Femur (tissue), 1 donor: ENCODE measurements around the gene SLC15A2.

Experiments used
- DNase-seq: peaks from one replicate; pipeline ENCODE4 v3.0.0-alpha.2; 2017

The SLC15A2 gene

GRCh38 chr3:121988146-121988545 is 93.9 kb downstream of the SLC15A2 start:
- DNase-seq = no peak

GRCh38 chr3:121989943-121990342 is 95.7 kb downstream of the SLC15A2 start:
- DNase-seq = no peak

GRCh38 chr3:121992601-121993560 is 98.7 kb downstream of the SLC15A2 start:
- no peak for DNase-seq
